IMR-90 (cell line): ENCODE measurements around the gene BIK. TPM values are rescaled to one million over a fixed set of nuclear protein-coding genes. Genes with fewer than 3 reads are reported as not detected.

Experiments
- ATAC-seq: fragments of 200-7000 bp; cut with Tn5 transposase; 2 replicates; pipeline ENCODE4 v1.9.1; 2020; ENCODE audit warnings: low read depth, mild to moderate bottlenecking, moderate library complexity
- BruUV-seq: library from RNA; stranded (reverse); fragments of 400-500 nt; replicated peaks from 2 replicates; lab custom pipeline; 2021; lab: Mats Ljungman, UMichigan
- CTCF ChIA-PET: fragments of 300-600 bp; formaldehyde crosslinking; extraction: SDS; loops from one replicate; lab custom pipeline; 2021; ENCODE audit warnings: antibody characterized with exemption; lab: Yijun Ruan, JAX
- POLR2A ChIA-PET: fragments of 300-600 bp; sonication (Branson Sonifier 250); formaldehyde crosslinking; loops from one replicate; lab custom pipeline; 2022; ENCODE audit warnings: antibody characterized with exemption; ENCODE audit not compliant: unreplicated experiment; lab: Charles Lee
- DNase-seq: peaks from one replicate; pipeline ENCODE4 v3.0.0; 2013
- H2AFZ ChIP-seq: replicated peaks from 2 replicates; pipeline ENCODE3; 2013; ENCODE audit warnings: low read length, mild to moderate bottlenecking; ENCODE audit not compliant: poor library complexity
- H2AK5ac ChIP-seq: 2 replicates; pipeline ENCODE4 v1.6.1; 2013; ENCODE audit warnings: low read depth, low read length, inconsistent platforms
- H2AK9ac ChIP-seq: replicated peaks from 2 replicates; pipeline ENCODE3; 2013; ENCODE audit warnings: mild to moderate bottlenecking, low read depth, low read length, moderate library complexity; ENCODE audit not compliant: poor library complexity
- H2BK120ac ChIP-seq: 2 replicates; pipeline ENCODE4 v1.6.1; 2013; ENCODE audit warnings: low read depth, low read length, inconsistent platforms
- H2BK15ac ChIP-seq: 3 replicates; pipeline ENCODE4 v1.6.1; 2013; ENCODE audit warnings: low read depth, low read length, inconsistent platforms
- H2BK20ac ChIP-seq: 2 replicates; pipeline ENCODE4 v1.6.1; 2013; ENCODE audit warnings: low read depth, mild to moderate bottlenecking, inconsistent platforms, low read length, moderate library complexity
- H2BK5ac ChIP-seq: 2 replicates; pipeline ENCODE4 v1.6.1; 2013; ENCODE audit warnings: mild to moderate bottlenecking, low read depth, low read length, inconsistent platforms; ENCODE audit not compliant: poor library complexity, severe bottlenecking
- H3K14ac ChIP-seq: replicated peaks from 2 replicates; pipeline ENCODE4 v1.6.1; 2013; ENCODE audit warnings: low read depth, low read length, inconsistent platforms
- H3K18ac ChIP-seq: 2 replicates; pipeline ENCODE4 v1.6.1; 2013; ENCODE audit warnings: low read depth, low read length, control low read depth
- H3K23ac ChIP-seq: 2 replicates; pipeline ENCODE4 v1.6.1; 2013; ENCODE audit warnings: low read depth, low read length, inconsistent platforms
- H3K27ac ChIP-seq: 2 replicates; pipeline ENCODE4 v1.5.1; 2013; ENCODE audit warnings: mild to moderate bottlenecking, control low read depth, low read length; ENCODE audit not compliant: insufficient read depth
- H3K27me3 ChIP-seq: 2 replicates; pipeline ENCODE4 v1.6.1; 2013; ENCODE audit warnings: low read length; ENCODE audit not compliant: control insufficient read depth, insufficient read depth
- H3K36me3 ChIP-seq: 2 replicates; pipeline ENCODE4 v1.6.1; 2013; ENCODE audit warnings: low read length, mixed read lengths; ENCODE audit not compliant: control insufficient read depth, insufficient read depth
- H3K4ac ChIP-seq: 2 replicates; pipeline ENCODE4 v1.6.1; 2013; ENCODE audit warnings: low read depth, low read length, inconsistent platforms
- H3K4me1 ChIP-seq: 2 replicates; pipeline ENCODE4 v1.6.1; 2013; ENCODE audit warnings: low read length, mixed read lengths; ENCODE audit not compliant: control insufficient read depth, insufficient read depth
- H3K4me2 ChIP-seq: 2 replicates; pipeline ENCODE4 v1.6.1; 2013; ENCODE audit warnings: low read depth, mild to moderate bottlenecking, control low read depth, low read length, moderate library complexity
- H3K4me3 ChIP-seq: 2 replicates; pipeline ENCODE4 v1.5.1; 2013; ENCODE audit warnings: low read depth, mild to moderate bottlenecking, control low read depth, low read length, moderate library complexity; ENCODE audit not compliant: insufficient read depth
- H3K56ac ChIP-seq: 2 replicates; pipeline ENCODE4 v1.6.1; 2013; ENCODE audit warnings: low read length, inconsistent platforms; ENCODE audit not compliant: insufficient read depth; ENCODE audit errors: extremely low read depth
- H3K79me1 ChIP-seq, 2 experiments: 2 replicates each; pipeline ENCODE4 v1.6.1; 2013; ENCODE audit warnings: low read length in 2 of 2, inconsistent platforms in 1 of 2, low read depth in 1 of 2
- H3K9ac ChIP-seq: 2 replicates; pipeline ENCODE4 v1.6.1; 2013; ENCODE audit warnings: low read depth, low read length, control low read depth
- H3K9me1 ChIP-seq: 2 replicates; pipeline ENCODE4 v1.6.1; 2013; ENCODE audit warnings: low read length, inconsistent platforms; ENCODE audit not compliant: insufficient read depth
- H3K9me3 ChIP-seq: 2 replicates; pipeline ENCODE4 v1.6.1; 2013; ENCODE audit warnings: low read length; ENCODE audit not compliant: control insufficient read depth, insufficient read depth
- H4K20me1 ChIP-seq: 2 replicates; pipeline ENCODE4 v1.6.1; 2013; ENCODE audit warnings: low read length, inconsistent platforms; ENCODE audit not compliant: insufficient read depth
- H4K5ac ChIP-seq: 2 replicates; pipeline ENCODE4 v1.6.1; 2013; ENCODE audit warnings: mild to moderate bottlenecking, low read depth, low read length, control low read depth
- H4K8ac ChIP-seq, 2 experiments: 2 replicates each; pipeline ENCODE4 v1.6.1; 2013; ENCODE audit warnings: low read depth in 2 of 2, low read length in 2 of 2, control low read depth in 1 of 2, inconsistent platforms in 1 of 2
- H4K91ac ChIP-seq: 2 replicates; pipeline ENCODE4 v1.6.1; 2013; ENCODE audit warnings: low read depth, low read length, inconsistent platforms; ENCODE audit not compliant: insufficient read depth
- BHLHE40 ChIP-seq: fragments of 150-350 bp; IDR thresholded peaks from 2 replicates; pipeline ENCODE4 v1.6.1; 2016; ENCODE audit warnings: mild to moderate bottlenecking, low read depth, low read length
- CEBPB ChIP-seq: IDR thresholded peaks from 2 replicates; pipeline ENCODE4 v1.6.1; 2012; ENCODE audit warnings: low read depth, low read length, improper control_type of control experiment
- CHD1 ChIP-seq: IDR thresholded peaks from 2 replicates; pipeline ENCODE4 v1.6.1; 2012; ENCODE audit warnings: low read depth, low read length, improper control_type of control experiment
- CTCF ChIP-seq: conservative IDR thresholded peaks from 2 replicates; pipeline ENCODE4 v1.5.1; 2012; ENCODE audit warnings: mild to moderate bottlenecking, low read depth, low read length, improper control_type of control experiment
- ELK1 ChIP-seq: fragments of 150-350 bp; IDR thresholded peaks from 2 replicates; pipeline ENCODE4 v1.6.1; 2016; ENCODE audit warnings: low read depth, mild to moderate bottlenecking, low read length, moderate library complexity, borderline replicate concordance
- FOS ChIP-seq: fragments of 150-350 bp; IDR thresholded peaks from 2 replicates; pipeline ENCODE4 v1.6.1; 2016; ENCODE audit warnings: low read depth, low read length
- MAFK ChIP-seq: IDR thresholded peaks from 2 replicates; pipeline ENCODE4 v1.6.1; 2012; ENCODE audit warnings: low read depth, low read length, improper control_type of control experiment
- MAZ ChIP-seq: IDR thresholded peaks from 2 replicates; pipeline ENCODE4 v1.6.1; 2012; ENCODE audit warnings: low read depth, mild to moderate bottlenecking, low read length, improper control_type of control experiment, moderate library complexity, borderline replicate concordance
- MXI1 ChIP-seq: IDR thresholded peaks from 2 replicates; pipeline ENCODE4 v1.6.1; 2012; ENCODE audit warnings: low read depth, mild to moderate bottlenecking, low read length, moderate library complexity, borderline replicate concordance
- NFE2L2 ChIP-seq: fragments of 150-350 bp; IDR thresholded peaks from 2 replicates; pipeline ENCODE4 v1.6.1; 2016; ENCODE audit warnings: low read depth, mild to moderate bottlenecking, low read length
- POLR2A ChIP-seq: IDR thresholded peaks from 2 replicates; pipeline ENCODE4 v1.6.1; 2012; ENCODE audit warnings: mild to moderate bottlenecking, low read depth, low read length
- RAD21 ChIP-seq: IDR thresholded peaks from 2 replicates; pipeline ENCODE4 v1.6.1; 2012; ENCODE audit warnings: low read length, improper control_type of control experiment
- RCOR1 ChIP-seq: IDR thresholded peaks from 2 replicates; pipeline ENCODE4 v1.6.1; 2012; ENCODE audit warnings: mild to moderate bottlenecking, low read length, improper control_type of control experiment; ENCODE audit not compliant: insufficient replicate concordance
- RFX5 ChIP-seq: IDR thresholded peaks from 2 replicates; pipeline ENCODE4 v1.8.0; 2012; ENCODE audit warnings: low read depth, mild to moderate bottlenecking, low read length, moderate library complexity
- SMC3 ChIP-seq: fragments of 150-350 bp; IDR thresholded peaks from 2 replicates; pipeline ENCODE4 v1.6.1; 2016; ENCODE audit warnings: low read depth, mild to moderate bottlenecking, antibody characterized with exemption, low read length, moderate library complexity
- USF2 ChIP-seq: fragments of 150-350 bp; IDR thresholded peaks from 2 replicates; pipeline ENCODE4 v1.6.1; 2017; ENCODE audit warnings: mild to moderate bottlenecking, antibody characterized with exemption, low read length, low read depth
- WGBS, 2 experiments: methylation state at CpG; one replicate each; pipeline versions ENCODE4 v1.1.5 to v1.1.7; 2013; ENCODE audit warnings: missing lambda C conversion rate in 2 of 2; ENCODE audit not compliant: insufficient read length in 1 of 2; ENCODE audit errors: extremely low coverage in 2 of 2; 5-methylcytosine and 5-hydroxymethylcytosine counted together
- dilution Hi-C: fragments of 300-500 bp; cut with HindIII; formaldehyde crosslinking; loops from one replicate; pipeline ENCODE4 v1.14.3; 2018; ENCODE audit warnings: low sequenced_read_pairs; ENCODE audit not compliant: unreplicated experiment
- in situ Hi-C: fragments of 300-500 bp; cut with MboI; formaldehyde crosslinking; loops from 3 replicates; pipeline ENCODE4 v1.14.3; 2019; ENCODE audit warnings: low sequenced_read_pairs, inconsistent platforms, mixed read lengths
- intact Hi-C: fragments of 100-400 bp; cut with micrococcal nuclease; formaldehyde crosslinking; loops from 2 replicates; pipeline ENCODE4 v1.10.0; 2022
- polyA plus RNA-seq, 3 experiments: library from polyadenylated mRNA; depleted of rRNA; stranded (reverse); fragments of >200 nt; gene quantifications; 2 replicates each; pipeline ENCODE4 v1.2.3, GENCODE V29; 2012; ENCODE audit warnings: low replicate concordance in 1 of 3
- total RNA-seq: library from RNA; depleted of rRNA; stranded (reverse); fragments of >200 nt; gene quantifications from 2 replicates; pipeline ENCODE4 v1.2.3, GENCODE V29; 2012

The BIK gene
- total and polyA plus RNA-seq, 2 of the 4 experiments (the other 2 are of a cell fraction), result 0.18 TPM; not detected in 1

- no peak overlapping the region for H3K4me3 ChIP-seq
- H4K20me1 ChIP-seq, result peaks cover 3% of the 10 kb centered on the region; the same call in 1 of the 2 replicates
- no peak overlapping the region for H4K8ac ChIP-seq
- no peak overlapping the region for H3K56ac ChIP-seq
- H2BK20ac ChIP-seq, result no peak overlapping the region
- no peak overlapping the region for H3K4ac ChIP-seq
- H3K4me1 ChIP-seq, result no peaks in the 10 kb centered on the region
- no peak overlapping the region for H3K4me2 ChIP-seq
- H3K9me1 ChIP-seq, result peaks cover 3% of the 10 kb centered on the region; the same call in 1 of the 2 replicates
- no peak overlapping the region for H4K91ac ChIP-seq
- 97% methylated on average over 4 of the region's 14 CpGs; no CpG with 5 or more reads in 1 of the 2 experiments for WGBS, 2 experiments
- TF ChIP-seq NFE2L2 (no peak), USF2 (no peak), RCOR1 (no peak), RAD21 (no peak), RFX5 (no peak), CHD1 (no peak), ELK1 (no peak), MAZ (no peak), SMC3 (no peak), MAFK (no peak), CEBPB (no peak), BHLHE40 (no peak), MXI1 (no peak), FOS (no peak), POLR2A (no peak), CTCF (no peak)
- H3K27ac ChIP-seq, result no peak overlapping the region
- dilution Hi-C loops, result no loop called here
- H3K23ac ChIP-seq, result no peak overlapping the region
- H2BK5ac ChIP-seq, result no peak overlapping the region
- no peak overlapping the region for H3K14ac ChIP-seq
- H3K9me3 ChIP-seq, result no peaks in the 10 kb centered on the region
- no peaks in the 10 kb centered on the region; the same call in 1 of the 2 replicates for H3K36me3 ChIP-seq
- H3K79me1 ChIP-seq, result no peaks in the 10 kb centered on the region
- no peak overlapping the region for H3K9ac ChIP-seq
- intact Hi-C loops, result no loop called here
- ATAC-seq (no peak), DNase-seq (no peak)
- no TSS peak for BruUV-seq
- no peak overlapping the region for H4K5ac ChIP-seq
- POLR2A ChIA-PET, result no interaction called here
- CTCF ChIA-PET, result no interaction called here
- H2AFZ ChIP-seq, result no peak overlapping the region
- H3K18ac ChIP-seq, result no peak overlapping the region
- no peak overlapping the region for H2AK9ac ChIP-seq
- no peak overlapping the region for H2BK15ac ChIP-seq
- no peak overlapping the region for H2BK120ac ChIP-seq
- no peak overlapping the region for H2AK5ac ChIP-seq
- in situ Hi-C loops, result no loop called here
- H3K27me3 ChIP-seq, result no peaks in the 10 kb centered on the region
Observed at GRCh38 chr22:43079742-43080141, 30.8 kb upstream of the BIK start.
